Measurements from ENCODE around the gene BTF3. TPM values are rescaled to one million over a fixed set of nuclear protein-coding genes. Genes with fewer than 3 reads are reported as not detected.

The BTF3 gene
- 100 to 1,000 TPM; 364 to 423 (median 391) TPM for total RNA-seq
- total RNA-seq (2013): 291 TPM

GRCh38 chr5:73498057-73498992 is at the start of gene BTF3:
Gene BTF3, plus strand, starts transcription at chr5:73498442. Its CDS starts 226 bp downstream, at chr5:73498668.
- Mint-ChIP-seq H3K9me3 (no peaks in the 10 kb centered on the region), H3K36me3 (no peaks in the 10 kb centered on the region), H3K27ac (peak within 1 kb of the TSS; percentile 94 to 98), H3K4me3 (peak within 1 kb of the TSS; percentile 95), H3K27me3 (ENCODE audit: low read depth in 2 of 2) (peaks cover 13 to 22% of the 10 kb centered on the region in 2 donors), H3K4me1 (peaks cover 27 to 31% of the 10 kb centered on the region in 2 donors)
- peaks cover 13% of the 10 kb centered on the region for H3K4me1 ChIP-seq (ENCODE audit: control insufficient read depth, insufficient read depth, low read length)
- no peaks in the 10 kb centered on the region for H3K9me3 ChIP-seq (ENCODE audit: control insufficient read depth, insufficient read depth, low read length)
- no peak for TF ChIP-seq CTCF (IDR thresholded peaks at IDR 0.05)
- peaks cover 23% of the 10 kb centered on the region for H3K36me3 ChIP-seq (ENCODE audit: control insufficient read depth, insufficient read depth, low read length)
- H3K4me3 ChIP-seq (ENCODE audit: low read length): peak within 1 kb of the TSS; percentile 100
- intact Hi-C loops (cut with micrococcal nuclease): loop anchor here (2.0 kb wide), 1 partner anchor 66 kb away; the partner anchor contains the start of genes ANKRA2 and UTP15
- DNase-seq: peak; percentile 87 to 97
- under 1% methylated on average over 67 of the region's 67 CpGs for WGBS (ENCODE audit: insufficient coverage)
- peak within 1 kb of the TSS; percentile 98 for H3K27ac ChIP-seq (ENCODE audit: low read length)
- H3K27me3 ChIP-seq (ENCODE audit: control insufficient read depth, insufficient read depth, low read length): peaks cover 9% of the 10 kb centered on the region
- peak; percentile 90 to 94 (median 93) for ATAC-seq

GRCh38 chr5:73448463-73449136 is 49.6 kb upstream of the BTF3 start, which contains the start of gene FOXD1:
Gene FOXD1, minus strand, starts transcription at chr5:73448777. Its CDS starts 415 bp downstream, at chr5:73448362.
- peaks cover 11 to 21% of the 10 kb centered on the region in 2 donors for H3K4me1 Mint-ChIP-seq
- no peak for TF ChIP-seq CTCF (IDR thresholded peaks at IDR 0.05)
- under 1% methylated on average over 59 of the region's 59 CpGs for WGBS (ENCODE audit: insufficient coverage)
- H3K9me3 Mint-ChIP-seq: no peaks in the 10 kb centered on the region
- H3K4me3 Mint-ChIP-seq: peak within 1 kb of the TSS; percentile 87
- peaks cover 24% of the 10 kb centered on the region for H3K4me1 ChIP-seq (ENCODE audit: control insufficient read depth, insufficient read depth, low read length)
- intact Hi-C loops (cut with micrococcal nuclease): loop anchor here (10.0 kb wide), 1 partner anchor 524 kb away; no protein-coding TSS in a partner anchor
- H3K36me3 ChIP-seq (ENCODE audit: control insufficient read depth, insufficient read depth, low read length): no peaks in the 10 kb centered on the region
- peak within 1 kb of the TSS; percentile 51 for H3K4me3 ChIP-seq (ENCODE audit: low read length)
- peaks cover 8% of the 10 kb centered on the region for H3K36me3 Mint-ChIP-seq
- peaks cover 58 to 60% of the 10 kb centered on the region in 2 donors for H3K27me3 Mint-ChIP-seq (ENCODE audit: low read depth in 2 of 2)
- peaks cover 81% of the 10 kb centered on the region for H3K27me3 ChIP-seq (ENCODE audit: control insufficient read depth, insufficient read depth, low read length)
- H3K9me3 ChIP-seq (ENCODE audit: control insufficient read depth, insufficient read depth, low read length): peaks cover 32% of the 10 kb centered on the region
- peak; percentile 25 to 61 for DNase-seq
- no peak within 1 kb of the TSS for H3K27ac ChIP-seq (ENCODE audit: low read length)
- peak within 1 kb of the TSS; percentile 44 to 50 for H3K27ac Mint-ChIP-seq
- peak; percentile 50 to 57 (median 56) for ATAC-seq

- peak in 1 of 2 donors; percentile 20 for DNase-seq
- Histone ChIP-seq H3K36me3 (ENCODE audit: control insufficient read depth, insufficient read depth, low read length) (no peaks in the 10 kb centered on the region), H3K4me3 (ENCODE audit: low read length) (no peak overlapping the region), H3K9me3 (ENCODE audit: control insufficient read depth, insufficient read depth, low read length) (peaks cover 20% of the 10 kb centered on the region), H3K27me3 (ENCODE audit: control insufficient read depth, insufficient read depth, low read length) (peaks cover 81% of the 10 kb centered on the region), H3K27ac (ENCODE audit: low read length) (no peak overlapping the region), H3K4me1 (ENCODE audit: control insufficient read depth, insufficient read depth, low read length) (peaks cover 24% of the 10 kb centered on the region)
- Mint-ChIP-seq H3K4me1 (peaks cover 11 to 21% of the 10 kb centered on the region in 2 donors), H3K36me3 (peaks cover 8% of the 10 kb centered on the region), H3K27ac (peak overlapping the region in 1 of 2 donors; percentile 71), H3K9me3 (no peaks in the 10 kb centered on the region), H3K4me3 (peak overlapping the region; percentile 60), H3K27me3 (ENCODE audit: low read depth in 2 of 2) (peaks cover 55 to 58% of the 10 kb centered on the region in 2 donors)
- ATAC-seq: no peak
- 7% methylated on average over 5 of the region's 7 CpGs for WGBS (ENCODE audit: insufficient coverage)
- intact Hi-C loops (cut with micrococcal nuclease): loop anchor here (10.0 kb wide), 1 partner anchor 375 kb away; no protein-coding TSS in a partner anchor
- TF ChIP-seq CTCF (IDR thresholded peaks at IDR 0.05): no peak
These were observed 48.1 kb upstream of the BTF3 start for GRCh38 chr5:73450137-73450536.

Data from natural killer cell (primary cell).